CD4-positive, alpha-beta T cell (primary cell): Measurements from ENCODE around the gene PHF2. TPM values are rescaled to one million over a fixed set of nuclear protein-coding genes. Genes with fewer than 3 reads are reported as not detected.

Source experiments
- ATAC-seq: fragments of 200-7000 bp; cut with Tn5 transposase; one replicate; pipeline ENCODE4 v1.10.0; 2022; ENCODE audit warnings: mild to moderate bottlenecking; ENCODE audit not compliant: poor library complexity
- CTCF ChIA-PET: fragments of 350-600 bp; sonication (Branson Sonifier 250); formaldehyde crosslinking; loops from one replicate; lab custom pipeline; 2021; ENCODE audit warnings: antibody characterized with exemption, inconsistent platforms; lab: Charles Lee
- POLR2A ChIA-PET: fragments of 350-600 bp; sonication (Branson Sonifier 250); formaldehyde crosslinking; loops from one replicate; lab custom pipeline; 2021; ENCODE audit warnings: antibody characterized with exemption, inconsistent platforms; lab: Charles Lee
- DNase-seq, 14 experiments: peaks; one replicate each; pipeline ENCODE4 v3.0.0-alpha.2; 2013 to 2020; ENCODE audit warnings: mixed read lengths in 2 of 14
- H3K27ac ChIP-seq, 2 donors: one replicate each; pipeline versions ENCODE4 v1.5.1 to v1.7.0; 2013; ENCODE audit warnings: low read length in 2 of 2, low read depth in 1 of 2, mild to moderate bottlenecking in 1 of 2
- H3K27me3 ChIP-seq, 2 experiments: 1 replicate in 1 of 2; 2 replicates in 1 of 2; pipeline versions ENCODE4 v1.6.1 to v1.7.0; 2013; ENCODE audit warnings: low read length in 2 of 2, control low read depth in 1 of 2, mild to moderate bottlenecking in 1 of 2, moderate library complexity in 1 of 2; ENCODE audit not compliant: insufficient read depth in 2 of 2, control insufficient read depth in 1 of 2
- H3K36me3 ChIP-seq: one replicate; pipeline ENCODE4 v1.6.1; 2013; ENCODE audit warnings: low read length, control low read depth; ENCODE audit not compliant: insufficient read depth
- H3K4me1 ChIP-seq: one replicate; pipeline ENCODE4 v1.6.1; 2013; ENCODE audit warnings: low read length, control low read depth; ENCODE audit not compliant: insufficient read depth
- H3K4me3 ChIP-seq: one replicate; pipeline ENCODE4 v1.5.1; 2013; ENCODE audit warnings: mild to moderate bottlenecking, low read length, moderate library complexity
- H3K9me3 ChIP-seq, 2 experiments: 1 replicate in 1 of 2; 2 replicates in 1 of 2; pipeline versions ENCODE4 v1.6.1 to v1.7.0; 2013; ENCODE audit warnings: low read length in 2 of 2, mild to moderate bottlenecking in 2 of 2, control low read depth in 1 of 2, moderate library complexity in 1 of 2; ENCODE audit not compliant: control insufficient read depth in 1 of 2, insufficient read depth in 1 of 2
- H3K27ac Mint-ChIP-seq: one replicate; pipeline ENCODE4 v1.8.0; 2020; ENCODE audit warnings: mixed read lengths
- H3K27me3 Mint-ChIP-seq: one replicate; pipeline ENCODE4 v1.8.0; 2021; ENCODE audit warnings: mixed read lengths
- H3K36me3 Mint-ChIP-seq: one replicate; pipeline ENCODE4 v1.8.0; 2021; ENCODE audit warnings: low read depth, mixed read lengths
- H3K4me1 Mint-ChIP-seq: one replicate; pipeline ENCODE4 v1.8.0; 2021; ENCODE audit warnings: low read depth, mixed read lengths
- H3K4me3 Mint-ChIP-seq: one replicate; pipeline ENCODE4 v1.8.0; 2020; ENCODE audit warnings: mild to moderate bottlenecking, mixed read lengths
- H3K9me3 Mint-ChIP-seq: one replicate; pipeline ENCODE4 v1.8.0; 2020; ENCODE audit warnings: mixed read lengths
- CTCF ChIP-seq: fragments of 200-600 bp; IDR thresholded peaks from one replicate; pipeline ENCODE4 v1.8.0; 2022; ENCODE audit warnings: antibody characterized with exemption, mild to moderate bottlenecking
- intact Hi-C, 2 experiments: fragments of 100-400 bp; cut with DNase I in 1 of 2; cut with micrococcal nuclease in 1 of 2; formaldehyde crosslinking; loops; one replicate each; pipeline versions ENCODE4 v1.15.1 to v1.9.0; 2023 to 2025; cut with DNase I, micrococcal nuclease
- total RNA-seq, 174 experiments: library from RNA in 2 of 174; stranded (reverse) in 2 of 174; gene quantifications; one replicate each; pipeline ENCODE4 v1.2.3 and lab custom pipeline; 2021 to 2026

The PHF2 gene
- total RNA-seq, 2 experiments from 2014 or later, result 27.3 to 28.8 TPM

- Mint-ChIP-seq H3K27ac (no peak overlapping the region), H3K36me3 (peaks cover 41% of the 10 kb centered on the region), H3K9me3 (no peaks in the 10 kb centered on the region), H3K4me1 (no peaks in the 10 kb centered on the region), H3K27me3 (no peaks in the 10 kb centered on the region), H3K4me3 (no peak overlapping the region)
- ChIA-PET CTCF (no interaction called here), POLR2A (no interaction called here)
- Histone ChIP-seq H3K4me1 (no peaks in the 10 kb centered on the region), H3K9me3 (no peaks in the 10 kb centered on the region), H3K27ac (no peak overlapping the region), H3K4me3 (no peak overlapping the region), H3K27me3 (no peaks in the 10 kb centered on the region), H3K36me3 (peaks cover 83% of the 10 kb centered on the region)
- no peak for ATAC-seq
- intact Hi-C loops, result no loop called here
- DNase-seq, result no peak
- TF ChIP-seq CTCF, result no peak
These were observed 77.4 kb downstream of the PHF2 start for GRCh38 chr9:93653760-93654159.

- ChIA-PET POLR2A (no interaction called here), CTCF (no interaction called here)
- no peak overlapping the region for H3K27ac ChIP-seq
- H3K36me3 ChIP-seq, result peaks cover 84% of the 10 kb centered on the region
- intact Hi-C loops, result no loop called here
- H3K9me3 Mint-ChIP-seq, result no peaks in the 10 kb centered on the region
- no peak for TF ChIP-seq CTCF
- H3K4me3 Mint-ChIP-seq, result no peak overlapping the region
- peaks cover 41% of the 10 kb centered on the region for H3K36me3 Mint-ChIP-seq
- H3K4me3 ChIP-seq, result no peak overlapping the region
- H3K9me3 ChIP-seq, result no peaks in the 10 kb centered on the region
- no peaks in the 10 kb centered on the region for H3K27me3 Mint-ChIP-seq
- no peaks in the 10 kb centered on the region for H3K27me3 ChIP-seq
- ATAC-seq, result no peak
- no peak overlapping the region for H3K27ac Mint-ChIP-seq
- H3K4me1 ChIP-seq, result no peaks in the 10 kb centered on the region
- no peaks in the 10 kb centered on the region for H3K4me1 Mint-ChIP-seq
- DNase-seq, result peak in 1 of 14 experiments; percentile 27
These were observed 78.1 kb downstream of the PHF2 start for GRCh38 chr9:93654351-93654961.

- H3K4me1 ChIP-seq, result no peaks in the 10 kb centered on the region
- H3K27ac ChIP-seq, result no peak overlapping the region
- H3K27ac Mint-ChIP-seq, result no peak overlapping the region
- no peaks in the 10 kb centered on the region for H3K9me3 Mint-ChIP-seq
- H3K9me3 ChIP-seq, result no peaks in the 10 kb centered on the region
- intact Hi-C loops, result no loop called here
- POLR2A ChIA-PET, result interaction anchor here (0.7 kb wide), 1 partner anchor 633 kb away, joined by 4 read pairs; no protein-coding TSS in a partner anchor
- no peaks in the 10 kb centered on the region for H3K27me3 Mint-ChIP-seq
- no peaks in the 10 kb centered on the region for H3K4me1 Mint-ChIP-seq
- TF ChIP-seq CTCF, result no peak
- H3K4me3 ChIP-seq, result no peak overlapping the region
- H3K27me3 ChIP-seq, result no peaks in the 10 kb centered on the region
- CTCF ChIA-PET, result no interaction called here
- H3K36me3 ChIP-seq, result peaks cover 83% of the 10 kb centered on the region
- DNase-seq (peak in 1 of 14 experiments; percentile 23), ATAC-seq (no peak)
- H3K36me3 Mint-ChIP-seq, result peaks cover 41% of the 10 kb centered on the region
- H3K4me3 Mint-ChIP-seq, result no peak overlapping the region
These were observed 79.4 kb downstream of the PHF2 start for GRCh38 chr9:93655621-93656425.
